Thyroid gland (tissue), 4 donors: Measurements from ENCODE around the gene S100Z.

Source experiments
- POLR2A ChIP-seq, 2 donors: fragments of 450-650 bp; IDR thresholded peaks; one replicate each; pipeline ENCODE4 v1.6.1; 2017; ENCODE audit warnings: antibody characterized with exemption in 2 of 2, mild to moderate bottlenecking in 2 of 2, moderate library complexity in 1 of 2
- TF ChIP-seq, protein P1 (sequence below), 6 experiments: fragments of 200-600 bp in 3 of 6; fragments of 450-650 bp in 3 of 6; sonication (generic) in 3 of 6; IDR thresholded peaks; one replicate each; pipeline ENCODE4 v1.5.1; 2016 to 2019; ENCODE audit warnings: antibody characterized with exemption in 6 of 6, mild to moderate bottlenecking in 2 of 6, inconsistent platforms in 1 of 6, moderate library complexity in 1 of 6

DNA sequence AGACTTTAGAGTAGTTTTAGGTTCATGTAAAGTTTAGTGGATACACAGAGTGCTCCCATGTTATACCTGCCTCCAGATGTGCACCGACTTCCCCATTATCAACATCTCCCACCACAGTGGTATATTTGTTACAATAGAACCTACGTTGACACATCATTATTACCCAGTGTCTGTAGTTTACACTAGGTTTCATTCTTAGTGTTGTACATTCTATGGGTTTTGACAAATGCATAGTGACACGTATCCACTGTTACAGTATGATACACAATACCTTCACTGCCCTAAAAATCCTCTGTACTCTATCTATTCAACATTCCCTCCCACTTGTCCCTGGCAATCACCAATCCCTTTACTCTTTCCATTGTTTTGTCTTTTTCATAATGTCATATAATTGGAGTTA lies 68.7 kb downstream of the S100Z start:
- TF ChIP-seq, protein P1, sequence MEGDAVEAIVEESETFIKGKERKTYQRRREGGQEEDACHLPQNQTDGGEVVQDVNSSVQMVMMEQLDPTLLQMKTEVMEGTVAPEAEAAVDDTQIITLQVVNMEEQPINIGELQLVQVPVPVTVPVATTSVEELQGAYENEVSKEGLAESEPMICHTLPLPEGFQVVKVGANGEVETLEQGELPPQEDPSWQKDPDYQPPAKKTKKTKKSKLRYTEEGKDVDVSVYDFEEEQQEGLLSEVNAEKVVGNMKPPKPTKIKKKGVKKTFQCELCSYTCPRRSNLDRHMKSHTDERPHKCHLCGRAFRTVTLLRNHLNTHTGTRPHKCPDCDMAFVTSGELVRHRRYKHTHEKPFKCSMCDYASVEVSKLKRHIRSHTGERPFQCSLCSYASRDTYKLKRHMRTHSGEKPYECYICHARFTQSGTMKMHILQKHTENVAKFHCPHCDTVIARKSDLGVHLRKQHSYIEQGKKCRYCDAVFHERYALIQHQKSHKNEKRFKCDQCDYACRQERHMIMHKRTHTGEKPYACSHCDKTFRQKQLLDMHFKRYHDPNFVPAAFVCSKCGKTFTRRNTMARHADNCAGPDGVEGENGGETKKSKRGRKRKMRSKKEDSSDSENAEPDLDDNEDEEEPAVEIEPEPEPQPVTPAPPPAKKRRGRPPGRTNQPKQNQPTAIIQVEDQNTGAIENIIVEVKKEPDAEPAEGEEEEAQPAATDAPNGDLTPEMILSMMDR (IDR thresholded peaks at IDR 0.05): no peak
- no peak for TF ChIP-seq POLR2A (IDR thresholded peaks at IDR 0.05)
